Activated naive CD4-positive, alpha-beta T cell treated with anti-CD3 and anti-CD28 coated beads, Interleukin-2, amount 10 ng/mL, durations not matched to agents 5 hours and 36 hours (primary cell): ENCODE results near the gene GABRG2. TPM values are rescaled to one million over a fixed set of nuclear protein-coding genes. Genes with fewer than 3 reads are reported as not detected.

Experiments
- total RNA-seq, 2 experiments: library from RNA; stranded (reverse); gene quantifications; one replicate each; pipeline ENCODE4 v1.2.3, GENCODE V29; 2021

Gene GABRG2
- total RNA-seq = under 1 TPM in 1 of 2 experiments, not detected in 1; 0.65 TPM

DNA sequence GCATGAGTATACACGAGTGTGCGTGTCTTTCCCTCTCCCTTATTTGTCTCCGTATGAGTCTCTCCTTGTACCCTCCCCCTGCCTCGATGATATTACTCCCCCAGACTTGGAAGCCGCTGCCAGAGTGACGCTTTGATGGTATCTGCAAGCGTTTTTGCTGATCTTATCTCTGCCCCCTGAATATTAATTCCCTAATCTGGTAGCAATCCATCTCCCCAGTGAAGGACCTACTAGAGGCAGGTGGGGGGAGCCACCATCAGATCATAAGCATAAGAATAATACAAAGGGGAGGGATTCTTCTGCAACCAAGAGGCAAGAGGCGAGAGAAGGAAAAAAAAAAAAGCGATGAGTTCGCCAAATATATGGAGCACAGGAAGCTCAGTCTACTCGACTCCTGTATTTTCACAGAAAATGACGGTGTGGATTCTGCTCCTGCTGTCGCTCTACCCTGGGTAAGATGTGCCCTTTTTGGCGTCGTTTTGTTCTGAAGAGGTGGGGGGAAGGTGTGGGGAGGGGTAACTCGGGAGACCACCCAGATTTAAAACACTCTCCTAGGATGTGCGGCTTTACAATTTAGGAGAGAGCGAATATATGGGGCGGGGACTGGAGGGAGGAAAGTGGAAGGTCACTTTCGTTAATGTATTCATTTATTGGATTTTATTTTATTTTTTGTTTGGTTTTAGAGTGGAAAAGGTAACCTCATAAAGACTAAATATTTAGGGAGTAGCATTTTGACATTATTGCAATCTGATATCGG, at the start of gene GABRG2:
Gene GABRG2, plus strand, starts transcription at position 119 of the 757 bp plus-strand sequence. Its CDS starts 227 bp downstream, at position 346.

Other genes starting within 250 kb of the GABRG2 start
- not detected for gene GABRA1, start 219.7 kb upstream of the GABRG2 start, total RNA-seq